Neutrophil (primary cell): ENCODE measurements around the gene DR1.

Experiments used
- H3K27ac ChIP-seq: fragments of 200-600 bp; sonication (generic); 2 replicates; pipeline ENCODE4 v1.5.1; 2016; ENCODE audit warnings: mild to moderate bottlenecking, moderate library complexity
- H3K27me3 ChIP-seq: fragments of 200-600 bp; sonication (generic); 2 replicates; pipeline ENCODE4 v1.6.0; 2016; ENCODE audit warnings: mild to moderate bottlenecking
- H3K36me3 ChIP-seq: fragments of 200-600 bp; sonication (generic); 2 replicates; pipeline ENCODE4 v1.5.1; 2017
- H3K4me1 ChIP-seq, 2 experiments: fragments of 200-600 bp in 1 of 2; sonication (generic) in 1 of 2; 1 replicate in 1 of 2; 2 replicates in 1 of 2; pipeline versions ENCODE4 v1.5.1 to v1.6.1; 2013 to 2016; ENCODE audit warnings: low read depth in 1 of 2, low read length in 1 of 2, mild to moderate bottlenecking in 1 of 2, moderate library complexity in 1 of 2; ENCODE audit not compliant: control insufficient read depth in 1 of 2, insufficient read depth in 1 of 2
- H3K4me3 ChIP-seq, 2 experiments: fragments of 200-600 bp in 1 of 2; sonication (generic) in 1 of 2; 1 replicate in 1 of 2; 2 replicates in 1 of 2; pipeline ENCODE4 v1.5.1; 2013 to 2016; ENCODE audit warnings: low read depth in 1 of 2, low read length in 1 of 2, mild to moderate bottlenecking in 1 of 2, moderate library complexity in 1 of 2
- H3K9me3 ChIP-seq: fragments of 200-600 bp; sonication (generic); 2 replicates; pipeline ENCODE4 v1.5.1; 2016
- TF ChIP-seq, protein P1 (sequence below): fragments of 200-600 bp; sonication (generic); IDR thresholded peaks from 2 replicates; pipeline ENCODE4 v1.5.1; 2016; ENCODE audit warnings: antibody characterized with exemption

The DR1 gene

DNA sequence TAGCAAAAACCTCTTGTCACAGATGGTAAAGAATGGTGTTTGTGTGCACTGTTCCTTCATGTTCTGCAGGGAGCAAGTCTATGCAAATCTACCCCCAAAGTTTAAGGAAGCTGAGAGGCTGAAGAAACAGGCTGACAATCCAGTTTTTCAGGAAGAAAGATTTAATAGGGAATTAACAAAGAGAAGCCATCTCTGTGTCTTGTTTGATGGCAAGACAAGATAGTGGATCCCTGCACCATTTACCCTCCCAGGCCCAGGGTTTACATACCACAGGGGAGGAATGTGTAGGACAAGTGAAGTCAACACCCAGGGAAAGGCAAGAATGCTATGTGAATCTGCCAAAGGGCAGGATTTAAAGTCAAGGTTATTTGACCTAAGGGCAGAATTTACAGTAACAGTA, 54.1 kb downstream of the DR1 start:
- H3K4me3 ChIP-seq: no peak overlapping the region
- H3K27me3 ChIP-seq: no peaks in the 10 kb centered on the region
- no peak overlapping the region for H3K27ac ChIP-seq
- H3K9me3 ChIP-seq: no peaks in the 10 kb centered on the region
- TF ChIP-seq, protein P1, sequence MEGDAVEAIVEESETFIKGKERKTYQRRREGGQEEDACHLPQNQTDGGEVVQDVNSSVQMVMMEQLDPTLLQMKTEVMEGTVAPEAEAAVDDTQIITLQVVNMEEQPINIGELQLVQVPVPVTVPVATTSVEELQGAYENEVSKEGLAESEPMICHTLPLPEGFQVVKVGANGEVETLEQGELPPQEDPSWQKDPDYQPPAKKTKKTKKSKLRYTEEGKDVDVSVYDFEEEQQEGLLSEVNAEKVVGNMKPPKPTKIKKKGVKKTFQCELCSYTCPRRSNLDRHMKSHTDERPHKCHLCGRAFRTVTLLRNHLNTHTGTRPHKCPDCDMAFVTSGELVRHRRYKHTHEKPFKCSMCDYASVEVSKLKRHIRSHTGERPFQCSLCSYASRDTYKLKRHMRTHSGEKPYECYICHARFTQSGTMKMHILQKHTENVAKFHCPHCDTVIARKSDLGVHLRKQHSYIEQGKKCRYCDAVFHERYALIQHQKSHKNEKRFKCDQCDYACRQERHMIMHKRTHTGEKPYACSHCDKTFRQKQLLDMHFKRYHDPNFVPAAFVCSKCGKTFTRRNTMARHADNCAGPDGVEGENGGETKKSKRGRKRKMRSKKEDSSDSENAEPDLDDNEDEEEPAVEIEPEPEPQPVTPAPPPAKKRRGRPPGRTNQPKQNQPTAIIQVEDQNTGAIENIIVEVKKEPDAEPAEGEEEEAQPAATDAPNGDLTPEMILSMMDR: no peak
- no peaks in the 10 kb centered on the region for H3K36me3 ChIP-seq
- no peaks in the 10 kb centered on the region for H3K4me1 ChIP-seq

DNA sequence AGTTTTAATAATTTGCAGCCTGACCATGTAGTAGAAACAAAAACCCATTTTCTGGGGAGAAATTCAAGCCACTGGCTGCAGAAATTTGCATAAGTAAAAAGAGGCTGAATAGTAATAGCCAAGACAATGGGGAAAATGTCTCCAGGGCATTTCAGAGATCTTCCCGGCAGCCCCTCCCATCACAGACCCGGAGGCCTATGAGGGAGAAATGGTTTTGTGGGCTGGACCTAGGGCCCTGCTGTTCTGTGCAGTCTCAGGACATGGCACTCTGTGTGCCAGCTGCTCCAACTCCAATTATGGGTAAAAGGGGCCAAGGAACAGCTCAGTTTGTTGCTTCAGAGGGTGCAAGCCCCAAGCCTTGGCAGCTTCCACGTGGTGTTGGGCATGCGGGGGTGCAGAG, 62.5 kb downstream of the DR1 start:
- H3K36me3 ChIP-seq: no peaks in the 10 kb centered on the region
- TF ChIP-seq, protein P1: no peak
- no peaks in the 10 kb centered on the region for H3K27me3 ChIP-seq
- no peak overlapping the region for H3K4me3 ChIP-seq
- no peaks in the 10 kb centered on the region for H3K4me1 ChIP-seq
- H3K27ac ChIP-seq: no peak overlapping the region
- H3K9me3 ChIP-seq: no peaks in the 10 kb centered on the region

DNA sequence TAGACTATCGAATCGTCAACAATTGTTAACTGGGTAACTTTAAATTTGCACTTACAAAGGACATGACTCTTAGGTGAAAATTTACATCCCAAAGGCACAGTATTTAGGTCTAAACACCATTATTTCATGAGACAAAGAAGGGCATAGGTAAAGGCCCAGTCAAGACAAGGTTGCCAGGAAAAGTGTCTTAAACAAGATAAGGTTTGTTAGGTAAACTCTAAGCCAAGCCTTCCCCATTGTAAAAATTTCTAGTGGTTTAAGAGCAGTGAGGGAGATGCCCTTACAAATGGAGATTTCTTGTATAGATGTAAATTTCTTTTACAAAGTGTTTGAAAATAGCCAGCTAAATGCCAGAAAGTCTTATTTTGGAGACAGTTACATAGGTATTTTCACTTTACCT, 65.3 kb downstream of the DR1 start:
- no peaks in the 10 kb centered on the region for H3K36me3 ChIP-seq
- H3K27ac ChIP-seq: no peak overlapping the region
- no peak overlapping the region for H3K4me3 ChIP-seq
- TF ChIP-seq, protein P1: no peak
- H3K4me1 ChIP-seq: peaks cover 0 to 6% of the 10 kb centered on the region in 2 experiments
- H3K9me3 ChIP-seq: no peaks in the 10 kb centered on the region
- no peaks in the 10 kb centered on the region for H3K27me3 ChIP-seq

DNA sequence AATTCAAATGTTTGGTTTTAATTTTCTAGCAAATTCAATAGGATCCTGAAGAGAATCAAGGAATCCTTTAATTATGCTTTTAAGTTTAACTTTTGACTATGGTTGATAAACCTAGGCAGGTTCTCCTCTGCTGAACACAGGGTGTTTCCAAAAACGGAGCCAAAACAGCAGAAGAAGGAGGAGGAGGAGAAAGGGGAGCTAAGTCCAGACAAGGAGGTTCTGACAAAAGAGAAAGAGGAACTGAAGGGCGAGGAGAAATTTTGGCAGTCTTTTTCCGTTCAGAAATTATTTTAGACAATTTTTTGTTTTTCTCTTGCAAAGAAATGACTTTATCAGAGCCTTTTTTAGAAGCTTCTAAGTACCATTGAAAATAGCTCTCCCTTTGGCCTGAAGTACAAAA, 69.0 kb downstream of the DR1 start:
- H3K9me3 ChIP-seq: no peaks in the 10 kb centered on the region
- no peak overlapping the region for H3K4me3 ChIP-seq
- TF ChIP-seq, protein P1: no peak
- no peaks in the 10 kb centered on the region for H3K27me3 ChIP-seq
- no peak overlapping the region for H3K27ac ChIP-seq
- H3K4me1 ChIP-seq: peaks cover 0 to 6% of the 10 kb centered on the region in 2 experiments
- H3K36me3 ChIP-seq: no peaks in the 10 kb centered on the region

DNA sequence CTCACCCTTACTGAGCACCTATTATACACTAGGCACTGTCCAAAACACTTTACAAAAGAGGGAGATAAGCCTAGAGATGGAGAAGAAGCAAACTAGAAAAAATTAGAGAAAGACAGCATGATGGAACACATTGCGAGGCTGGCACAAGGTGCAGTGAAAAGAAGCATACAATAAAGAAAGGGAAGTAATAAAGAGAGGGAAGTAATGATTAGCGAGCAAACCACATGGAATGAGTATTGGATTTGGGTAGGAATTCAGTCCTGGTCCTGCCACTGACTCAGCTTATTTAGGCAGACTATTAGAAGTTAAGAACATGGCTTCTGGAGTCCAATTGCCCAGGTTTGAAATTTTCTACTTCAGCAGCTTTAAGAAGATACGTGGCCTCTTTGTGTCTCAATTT, 69.6 kb downstream of the DR1 start:
- Histone ChIP-seq H3K36me3 (no peaks in the 10 kb centered on the region), H3K27ac (no peak overlapping the region), H3K27me3 (no peaks in the 10 kb centered on the region), H3K9me3 (no peaks in the 10 kb centered on the region), H3K4me3 (no peak overlapping the region), H3K4me1 (peaks cover 0 to 6% of the 10 kb centered on the region in 2 experiments)
- TF ChIP-seq, protein P1: no peak

DNA sequence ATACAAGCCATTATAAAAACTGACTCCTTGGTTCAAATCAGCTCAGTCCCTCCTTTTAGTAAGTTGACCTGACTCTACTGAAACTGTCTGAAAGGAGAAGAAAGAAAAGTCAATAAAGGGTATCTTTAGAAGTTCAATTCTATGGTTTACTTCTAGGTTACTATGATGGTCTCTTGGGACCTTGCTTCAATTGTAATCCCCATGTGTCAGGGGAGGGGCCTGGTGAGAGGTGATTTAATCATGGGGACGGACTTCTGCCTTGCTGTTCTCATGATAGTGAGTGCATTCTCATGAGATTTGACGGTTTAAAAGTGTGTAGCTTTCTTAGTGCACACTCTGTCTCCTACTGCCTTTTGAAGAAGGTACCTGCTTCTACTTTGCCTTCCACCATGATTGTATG, 70.5 kb downstream of the DR1 start:
- Histone ChIP-seq H3K4me1 (peaks cover 0 to 6% of the 10 kb centered on the region in 2 experiments), H3K27me3 (no peaks in the 10 kb centered on the region), H3K27ac (no peak overlapping the region), H3K4me3 (no peak overlapping the region), H3K9me3 (no peaks in the 10 kb centered on the region), H3K36me3 (no peaks in the 10 kb centered on the region)
- TF ChIP-seq, protein P1: no peak
